Effector memory CD8-positive, alpha-beta T cell (primary cell): ENCODE results near the gene TYW3.
A peak's percentile ranks its signal among the peaks of the same experiment; 100 is the strongest.

Experiments used
- ATAC-seq: fragments of 150-1000 bp; cut with Tn5 transposase; replicated peaks from 2 replicates; pipeline ENCODE4 v1.10.0; 2021; ENCODE audit warnings: mild to moderate bottlenecking, moderate library complexity
- DNase-seq, 3 experiments: peaks; one replicate each; pipeline ENCODE4 v3.0.0; 2021
- H3K27ac Mint-ChIP-seq, 2 donors: one replicate each; pipeline ENCODE4 v1.8.0; 2022; ENCODE audit warnings: mild to moderate bottlenecking in 2 of 2, mixed read lengths in 2 of 2, moderate library complexity in 2 of 2
- H3K27me3 Mint-ChIP-seq, 2 donors: one replicate each; pipeline ENCODE4 v1.8.0; 2022; ENCODE audit warnings: mixed read lengths in 2 of 2
- H3K36me3 Mint-ChIP-seq: one replicate; pipeline ENCODE4 v1.8.0; 2022; ENCODE audit warnings: mild to moderate bottlenecking, moderate library complexity, mixed read lengths; ENCODE audit not compliant: insufficient read depth
- H3K4me1 Mint-ChIP-seq, 2 donors: one replicate each; pipeline ENCODE4 v1.8.0; 2022; ENCODE audit warnings: low read depth in 2 of 2, mixed read lengths in 2 of 2
- H3K4me3 Mint-ChIP-seq, 2 donors: one replicate each; pipeline ENCODE4 v1.8.0; 2022; ENCODE audit warnings: mild to moderate bottlenecking in 2 of 2, mixed read lengths in 2 of 2, moderate library complexity in 2 of 2
- H3K9me3 Mint-ChIP-seq, 2 donors: one replicate each; pipeline ENCODE4 v1.8.0; 2022; ENCODE audit warnings: mixed read lengths in 2 of 2
- total RNA-seq, 9 experiments: gene quantifications; one replicate each; lab custom pipeline; 2026; lab: John Stamatoyannopoulos, UW

TYW3 gene
- total RNA-seq = 9.4 to 79.4 (median 30.4) reads per million in 9 experiments

GRCh38 chr1:74732960-74733603, at the start of gene TYW3, which contains the start of gene CRYZ:
TSS of gene TYW3 (plus strand) at chr1:74733152. CDS start at chr1:74733245, 93 bp downstream.
TSS of gene CRYZ (minus strand) at chr1:74733050. CDS start at chr1:74724821, 8,229 bp downstream.
- no peaks in the 10 kb centered on the region for H3K27me3 Mint-ChIP-seq
- H3K36me3 Mint-ChIP-seq = peaks cover 12% of the 10 kb centered on the region
- no peaks in the 10 kb centered on the region for H3K9me3 Mint-ChIP-seq
- peak; percentile 82 for ATAC-seq
- peak; percentile 77 to 78 (median 77) for DNase-seq
- peaks cover 21 to 47% of the 10 kb centered on the region in 2 donors for H3K4me1 Mint-ChIP-seq
- H3K27ac Mint-ChIP-seq = peak within 1 kb of the TSS; percentile 93 to 94
- peak within 1 kb of the TSS; percentile 87 to 91 for H3K4me3 Mint-ChIP-seq

GRCh38 chr1:74683656-74684055, 49.3 kb upstream of the TYW3 start:
- Mint-ChIP-seq H3K4me1 (no peaks in the 10 kb centered on the region), H3K4me3 (no peak overlapping the region), H3K27ac (no peak overlapping the region), H3K27me3 (peaks cover 0 to 9% of the 10 kb centered on the region in 2 donors), H3K9me3 (no peaks in the 10 kb centered on the region), H3K36me3 (no peaks in the 10 kb centered on the region)
- DNase-seq = no peak
- ATAC-seq = no peak

DNA sequence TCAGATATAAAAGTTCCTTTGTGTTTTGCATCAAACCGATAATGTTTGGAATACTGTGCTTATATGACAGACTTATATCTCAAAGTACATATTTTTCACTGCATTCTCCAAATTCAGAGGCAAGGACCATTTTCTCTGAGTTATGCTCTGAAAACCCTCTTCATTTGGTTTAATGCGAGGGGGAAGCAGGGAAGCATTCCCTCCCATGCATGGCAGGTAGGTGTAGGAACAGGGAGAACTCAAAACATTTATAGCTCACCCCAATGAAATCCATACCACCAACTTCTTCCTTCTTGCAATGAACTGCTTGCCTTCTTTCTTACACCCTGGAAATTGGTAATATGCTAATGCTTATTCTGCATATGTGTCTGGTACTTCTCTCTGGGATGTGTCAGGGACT, 48.7 kb upstream of the TYW3 start:
- no peaks in the 10 kb centered on the region for H3K36me3 Mint-ChIP-seq
- no peak overlapping the region for H3K4me3 Mint-ChIP-seq
- H3K4me1 Mint-ChIP-seq = no peaks in the 10 kb centered on the region
- no peak overlapping the region for H3K27ac Mint-ChIP-seq
- no peak for DNase-seq
- H3K9me3 Mint-ChIP-seq = no peaks in the 10 kb centered on the region
- peaks cover 0 to 9% of the 10 kb centered on the region in 2 donors for H3K27me3 Mint-ChIP-seq
- ATAC-seq = no peak

DNA sequence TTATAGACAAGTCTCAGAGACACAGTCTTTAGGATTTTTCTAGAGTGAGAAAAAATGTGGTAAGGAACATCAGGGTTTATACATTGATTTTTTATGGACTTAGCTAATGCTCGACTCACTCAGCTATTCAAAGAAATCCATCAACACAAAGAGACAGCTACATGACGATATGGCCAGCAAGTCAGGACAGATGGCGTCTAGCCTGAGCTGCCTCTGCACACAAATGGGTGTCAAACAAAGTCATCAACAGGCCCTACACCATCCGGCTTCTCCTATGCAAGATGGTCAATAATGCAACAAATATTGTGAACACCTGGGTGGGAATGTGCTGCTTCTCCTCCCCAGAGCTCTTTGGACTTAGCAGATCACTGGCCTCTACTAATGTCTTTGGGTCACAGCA, 46.0 kb upstream of the TYW3 start:
- H3K36me3 Mint-ChIP-seq = no peaks in the 10 kb centered on the region
- no peaks in the 10 kb centered on the region for H3K9me3 Mint-ChIP-seq
- H3K4me1 Mint-ChIP-seq = peaks cover 3 to 5% of the 10 kb centered on the region in 2 donors
- H3K27ac Mint-ChIP-seq = no peak overlapping the region
- DNase-seq = no peak
- no peak overlapping the region for H3K4me3 Mint-ChIP-seq
- H3K27me3 Mint-ChIP-seq = peaks cover 0 to 9% of the 10 kb centered on the region in 2 donors
- ATAC-seq = no peak

DNA sequence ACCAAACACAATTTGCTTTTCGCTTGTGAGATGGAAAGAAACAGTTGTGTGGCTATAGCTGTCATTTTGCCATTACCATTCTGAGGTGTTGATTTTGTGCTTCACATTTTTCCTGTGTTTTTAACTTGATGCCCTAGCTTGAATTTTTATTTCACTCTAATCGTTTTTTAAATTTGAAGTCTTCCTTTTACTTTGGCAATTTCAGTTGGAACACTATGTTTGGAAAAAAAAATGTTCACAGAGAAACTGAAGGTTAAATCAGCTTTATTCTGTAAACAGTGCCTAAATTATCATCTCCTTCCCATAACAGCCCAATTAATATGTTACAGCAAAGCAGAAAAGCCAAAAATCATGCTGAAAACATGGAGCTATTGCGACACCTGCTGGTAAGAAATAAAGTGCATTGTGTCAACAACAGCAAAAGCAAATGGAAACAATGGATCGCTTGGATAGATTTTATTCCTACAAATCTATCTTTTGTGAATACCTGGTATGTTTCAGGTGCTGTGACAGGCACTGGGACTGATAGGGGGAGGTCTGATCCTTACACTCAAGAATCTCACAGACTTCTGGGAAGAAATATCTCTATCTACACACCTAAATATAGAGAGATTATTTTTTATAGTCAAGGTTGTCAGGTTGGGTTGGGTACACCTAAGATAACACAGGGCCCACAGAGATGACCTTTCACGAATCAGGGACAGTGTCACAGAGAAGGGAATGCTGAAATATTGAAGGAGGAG, 43.2 kb upstream of the TYW3 start:
- H3K36me3 Mint-ChIP-seq = no peaks in the 10 kb centered on the region
- H3K27me3 Mint-ChIP-seq = peaks cover 0 to 7% of the 10 kb centered on the region in 2 donors
- H3K9me3 Mint-ChIP-seq = no peaks in the 10 kb centered on the region
- H3K27ac Mint-ChIP-seq = no peak overlapping the region
- peak; percentile 36 to 51 (median 39) for DNase-seq
- peaks cover 3 to 5% of the 10 kb centered on the region in 2 donors for H3K4me1 Mint-ChIP-seq
- no peak overlapping the region for H3K4me3 Mint-ChIP-seq
- no peak for ATAC-seq

- no peak for ATAC-seq
- H3K27ac Mint-ChIP-seq = no peak overlapping the region
- no peak overlapping the region for H3K4me3 Mint-ChIP-seq
- peaks cover 3 to 5% of the 10 kb centered on the region in 2 donors for H3K4me1 Mint-ChIP-seq
- H3K9me3 Mint-ChIP-seq = no peaks in the 10 kb centered on the region
- no peaks in the 10 kb centered on the region for H3K36me3 Mint-ChIP-seq
- DNase-seq = no peak
- H3K27me3 Mint-ChIP-seq = peaks cover 0 to 1% of the 10 kb centered on the region in 2 donors
These were observed 42.6 kb upstream of the TYW3 start for GRCh38 chr1:74690364-74690696.

- Mint-ChIP-seq H3K27me3 (no peaks in the 10 kb centered on the region), H3K4me1 (peaks cover 3 to 5% of the 10 kb centered on the region in 2 donors), H3K4me3 (no peak overlapping the region), H3K27ac (no peak overlapping the region), H3K36me3 (no peaks in the 10 kb centered on the region), H3K9me3 (no peaks in the 10 kb centered on the region)
- DNase-seq = no peak
- no peak for ATAC-seq
These were observed 42.0 kb upstream of the TYW3 start for GRCh38 chr1:74690909-74691308.

- Mint-ChIP-seq H3K27ac (no peak overlapping the region), H3K36me3 (no peaks in the 10 kb centered on the region), H3K27me3 (no peaks in the 10 kb centered on the region), H3K4me3 (no peak overlapping the region), H3K9me3 (no peaks in the 10 kb centered on the region), H3K4me1 (peaks cover 3 to 5% of the 10 kb centered on the region in 2 donors)
- no peak for DNase-seq
- no peak for ATAC-seq
These were observed 39.5 kb upstream of the TYW3 start for GRCh38 chr1:74693473-74693872.

GRCh38 chr1:74697832-74698231, 35.1 kb upstream of the TYW3 start:
- Mint-ChIP-seq H3K27me3 (no peaks in the 10 kb centered on the region), H3K27ac (peak overlapping the region in 1 of 2 donors; percentile 27), H3K4me1 (no peaks in the 10 kb centered on the region), H3K9me3 (no peaks in the 10 kb centered on the region), H3K4me3 (no peak overlapping the region), H3K36me3 (no peaks in the 10 kb centered on the region)
- ATAC-seq = no peak
- DNase-seq = no peak

DNA sequence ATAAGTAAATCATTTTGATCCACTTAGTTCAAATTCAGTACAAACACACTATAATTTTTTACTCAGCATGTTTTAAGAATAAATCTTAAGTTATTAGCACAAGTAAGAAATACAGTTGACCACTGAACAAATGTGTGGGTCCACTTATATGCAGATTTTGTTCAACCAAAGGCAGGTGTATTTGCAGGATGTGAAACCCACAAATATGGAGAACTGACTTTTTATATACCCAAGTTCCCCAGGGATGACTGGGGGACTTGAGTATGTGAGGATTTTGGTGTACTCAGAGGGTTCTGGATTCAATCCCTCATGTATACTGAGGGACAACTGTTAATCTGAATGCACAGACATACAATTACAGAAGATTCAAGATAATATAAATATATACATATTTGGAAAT, 33.6 kb upstream of the TYW3 start:
- ATAC-seq (no peak), DNase-seq (no peak)
- H3K36me3 Mint-ChIP-seq = peaks cover 13% of the 10 kb centered on the region
- no peak overlapping the region for H3K4me3 Mint-ChIP-seq
- no peak overlapping the region for H3K27ac Mint-ChIP-seq
- no peaks in the 10 kb centered on the region for H3K27me3 Mint-ChIP-seq
- H3K4me1 Mint-ChIP-seq = no peaks in the 10 kb centered on the region
- no peaks in the 10 kb centered on the region for H3K9me3 Mint-ChIP-seq

- Mint-ChIP-seq H3K27me3 (no peaks in the 10 kb centered on the region), H3K36me3 (peaks cover 35% of the 10 kb centered on the region), H3K27ac (no peak overlapping the region), H3K4me3 (no peak overlapping the region), H3K4me1 (peaks cover 0 to 4% of the 10 kb centered on the region in 2 donors), H3K9me3 (no peaks in the 10 kb centered on the region)
- ATAC-seq (no peak), DNase-seq (no peak)
These were observed 29.4 kb upstream of the TYW3 start for GRCh38 chr1:74703386-74704182.

DNA sequence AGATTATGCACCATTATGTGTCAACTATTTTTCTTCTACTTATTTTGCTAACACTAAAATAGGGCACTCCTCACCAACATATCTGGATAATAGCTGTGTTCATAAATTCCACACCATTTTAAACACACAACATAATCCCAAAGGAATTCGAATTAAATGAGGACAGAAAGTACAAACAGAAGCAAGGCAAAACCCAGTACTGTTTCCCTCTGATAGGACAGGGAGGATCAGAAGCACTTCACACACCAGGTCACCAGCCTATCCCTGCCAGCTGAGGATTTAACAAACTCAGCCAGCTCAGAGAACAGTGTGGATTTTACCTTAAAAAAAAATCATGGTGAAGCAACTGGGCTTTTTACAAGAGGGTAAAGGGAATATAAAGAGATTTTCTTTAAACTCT, 20.1 kb upstream of the TYW3 start:
- Mint-ChIP-seq H3K27ac (no peak overlapping the region), H3K27me3 (no peaks in the 10 kb centered on the region), H3K4me1 (peaks cover 0 to 1% of the 10 kb centered on the region in 2 donors), H3K4me3 (no peak overlapping the region), H3K9me3 (no peaks in the 10 kb centered on the region), H3K36me3 (peaks cover 21% of the 10 kb centered on the region)
- DNase-seq = no peak
- no peak for ATAC-seq

GRCh38 chr1:74713849-74714248, 19.1 kb upstream of the TYW3 start:
- H3K4me3 Mint-ChIP-seq = no peak overlapping the region
- H3K4me1 Mint-ChIP-seq = no peaks in the 10 kb centered on the region
- no peaks in the 10 kb centered on the region for H3K27me3 Mint-ChIP-seq
- DNase-seq (no peak), ATAC-seq (no peak)
- H3K36me3 Mint-ChIP-seq = peaks cover 14% of the 10 kb centered on the region
- H3K27ac Mint-ChIP-seq = no peak overlapping the region
- no peaks in the 10 kb centered on the region for H3K9me3 Mint-ChIP-seq
